Activated T-cell treated with anti-CD3 and anti-CD28 coated beads for 1 hour (primary cell): ENCODE data around the gene ADAMTS6.

Source experiments
- DNase-seq: peaks from one replicate; pipeline ENCODE4 v3.0.0-alpha.2; 2020; ENCODE audit warnings: low read depth

ADAMTS6 gene

GRCh38 chr5:65276178-65276890 is 205.4 kb downstream of the ADAMTS6 start:
- no peak for DNase-seq

GRCh38 chr5:65271906-65272305 is 209.8 kb downstream of the ADAMTS6 start:
- no peak for DNase-seq

GRCh38 chr5:65268525-65268924 is 213.2 kb downstream of the ADAMTS6 start:
- DNase-seq = no peak

GRCh38 chr5:65264420-65264819 is 217.3 kb downstream of the ADAMTS6 start:
- no peak for DNase-seq

- no peak for DNase-seq
These were observed 218.4 kb downstream of the ADAMTS6 start for GRCh38 chr5:65263321-65263720.

GRCh38 chr5:65262649-65263059 is 219.1 kb downstream of the ADAMTS6 start:
- DNase-seq = no peak

- DNase-seq = no peak
These were observed 219.6 kb downstream of the ADAMTS6 start for GRCh38 chr5:65262096-65262495.

- DNase-seq = no peak
These were observed 220.2 kb downstream of the ADAMTS6 start for GRCh38 chr5:65261499-65261898.

- no peak for DNase-seq
These were observed 226.4 kb downstream of the ADAMTS6 start for GRCh38 chr5:65255294-65255693.

- DNase-seq = no peak
These were observed 228.7 kb downstream of the ADAMTS6 start for GRCh38 chr5:65252977-65253376.

- no peak for DNase-seq
These were observed 232.8 kb downstream of the ADAMTS6 start for GRCh38 chr5:65248896-65249295.

GRCh38 chr5:65247594-65247993 is 234.1 kb downstream of the ADAMTS6 start:
- DNase-seq = no peak

- no peak for DNase-seq
These were observed 235.0 kb downstream of the ADAMTS6 start for GRCh38 chr5:65246741-65247140.

- no peak for DNase-seq
These were observed 237.7 kb downstream of the ADAMTS6 start for GRCh38 chr5:65244031-65244430.

- DNase-seq = no peak
These were observed 238.6 kb downstream of the ADAMTS6 start for GRCh38 chr5:65243161-65243560.

- DNase-seq = no peak
These were observed 251.9 kb downstream of the ADAMTS6 start for GRCh38 chr5:65229841-65230240.

GRCh38 chr5:65213921-65214525 is 267.7 kb downstream of the ADAMTS6 start:
- no peak for DNase-seq

GRCh38 chr5:65209341-65209740 is 272.4 kb downstream of the ADAMTS6 start:
- DNase-seq = no peak

GRCh38 chr5:65204966-65205365 is 276.8 kb downstream of the ADAMTS6 start:
- DNase-seq = no peak

GRCh38 chr5:65203746-65204145 is 278.0 kb downstream of the ADAMTS6 start:
- DNase-seq = no peak

- DNase-seq = no peak
These were observed 281.6 kb downstream of the ADAMTS6 start for GRCh38 chr5:65199993-65200675.

- no peak for DNase-seq
These were observed 283.1 kb downstream of the ADAMTS6 start for GRCh38 chr5:65198456-65199120.
